Esophagus muscularis mucosa (tissue), 4 donors: ENCODE measurements around the gene GALE.
"Not testable (repeated sequence)": the region's sequence is repeated elsewhere in the genome, so short reads cannot be mapped to it uniquely, and the experiment has no call there.

Experiments used
- EP300 ChIP-seq: sonication (generic); formaldehyde crosslinking; IDR thresholded peaks from one replicate; pipeline ENCODE4 v1.6.1; 2017; ENCODE audit warnings: antibody characterized with exemption
- POLR2AphosphoS5 ChIP-seq, 2 donors: sonication (generic); formaldehyde crosslinking; IDR thresholded peaks; one replicate each; pipeline ENCODE4 v1.6.1; 2017; ENCODE audit warnings: antibody characterized with exemption in 2 of 2
- TF ChIP-seq, protein P1 (sequence below), 3 experiments: fragments of 200-600 bp in 2 of 3; fragments of 450-650 bp in 1 of 3; sonication (generic) in 2 of 3; IDR thresholded peaks; one replicate each; pipeline ENCODE4 v1.5.1; 2017 to 2019; ENCODE audit warnings: antibody characterized with exemption in 3 of 3, mild to moderate bottlenecking in 2 of 3, moderate library complexity in 1 of 3

DNA sequence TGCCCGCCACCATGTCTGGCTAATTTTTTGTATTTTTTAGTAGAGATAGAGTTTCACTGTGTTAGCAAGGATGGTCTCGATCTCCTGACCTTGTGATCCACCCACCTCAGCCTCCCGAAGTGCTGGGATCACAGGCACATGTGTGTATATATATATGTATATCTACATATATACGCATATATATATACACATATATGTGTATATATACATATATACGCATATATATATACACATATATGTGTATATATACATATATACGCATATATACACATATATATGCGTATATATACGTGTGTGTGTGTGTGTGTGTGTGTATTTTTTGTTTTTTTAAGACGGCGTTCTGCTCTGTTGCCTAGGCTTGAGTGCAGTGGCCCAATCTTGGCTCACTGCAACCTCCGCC lies 17.4 kb downstream of the GALE start:
- TF ChIP-seq, protein P1, sequence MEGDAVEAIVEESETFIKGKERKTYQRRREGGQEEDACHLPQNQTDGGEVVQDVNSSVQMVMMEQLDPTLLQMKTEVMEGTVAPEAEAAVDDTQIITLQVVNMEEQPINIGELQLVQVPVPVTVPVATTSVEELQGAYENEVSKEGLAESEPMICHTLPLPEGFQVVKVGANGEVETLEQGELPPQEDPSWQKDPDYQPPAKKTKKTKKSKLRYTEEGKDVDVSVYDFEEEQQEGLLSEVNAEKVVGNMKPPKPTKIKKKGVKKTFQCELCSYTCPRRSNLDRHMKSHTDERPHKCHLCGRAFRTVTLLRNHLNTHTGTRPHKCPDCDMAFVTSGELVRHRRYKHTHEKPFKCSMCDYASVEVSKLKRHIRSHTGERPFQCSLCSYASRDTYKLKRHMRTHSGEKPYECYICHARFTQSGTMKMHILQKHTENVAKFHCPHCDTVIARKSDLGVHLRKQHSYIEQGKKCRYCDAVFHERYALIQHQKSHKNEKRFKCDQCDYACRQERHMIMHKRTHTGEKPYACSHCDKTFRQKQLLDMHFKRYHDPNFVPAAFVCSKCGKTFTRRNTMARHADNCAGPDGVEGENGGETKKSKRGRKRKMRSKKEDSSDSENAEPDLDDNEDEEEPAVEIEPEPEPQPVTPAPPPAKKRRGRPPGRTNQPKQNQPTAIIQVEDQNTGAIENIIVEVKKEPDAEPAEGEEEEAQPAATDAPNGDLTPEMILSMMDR (IDR thresholded peaks at IDR 0.05) = not testable (repeated sequence)
- TF ChIP-seq EP300; POLR2AphosphoS5 (IDR thresholded peaks at IDR 0.05): not testable (repeated sequence)
